Measurements from ENCODE around the gene STK24. TPM values are rescaled to one million over a fixed set of nuclear protein-coding genes. Genes with fewer than 3 reads are reported as not detected.

Gene STK24
- total and polyA plus RNA-seq, 2 of the 4 experiments (the other 2 are of a cell fraction): 29.2 to 43.4 TPM

DNA sequence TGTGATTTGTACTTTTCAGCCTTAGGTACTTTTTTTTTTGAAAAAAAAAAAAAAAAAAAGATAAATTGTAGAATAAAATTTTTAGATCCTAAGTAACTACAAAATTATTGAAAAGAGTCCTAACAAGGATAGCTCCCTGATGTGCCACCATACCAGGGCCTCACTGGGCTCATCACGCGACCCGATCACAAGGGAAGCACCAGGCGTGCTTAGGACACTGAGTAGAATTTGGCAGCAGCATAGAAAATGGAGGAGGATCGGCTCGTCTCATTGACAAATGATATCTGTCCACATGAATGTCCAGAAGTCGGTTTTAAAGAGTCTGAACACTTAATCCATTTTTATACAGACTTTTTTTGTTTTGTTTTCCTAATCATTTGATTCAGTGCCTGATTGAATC is 179.0 kb downstream of the STK24 start:
- Histone ChIP-seq H3K79me1 (ENCODE audit: low read depth in 1 of 2, low read length in 2 of 2) (peaks cover 8 to 48% of the 10 kb centered on the region in 2 experiments; a peak in 3 of 4 replicates), H3K9ac (ENCODE audit: low read depth, low read length) (no peak overlapping the region), H4K5ac (ENCODE audit: low read depth, low read length) (no peak overlapping the region; the same call in 1 of the 2 replicates), H3K18ac (ENCODE audit: low read depth, low read length) (no peak overlapping the region), H3K14ac (replicated peaks; ENCODE audit: low read depth, low read length) (no peak overlapping the region), H3K4ac (ENCODE audit: low read depth, low read length) (no peak overlapping the region), H3K4me2 (ENCODE audit: low read depth, low read length) (no peak overlapping the region), H2AK9ac (replicated peaks; ENCODE audit: low read depth, low read length, poor library complexity) (no peak overlapping the region), H3K9me3 (ENCODE audit: control insufficient read depth, insufficient read depth, low read length) (no peaks in the 10 kb centered on the region), H4K20me1 (ENCODE audit: insufficient read depth, low read length) (no peaks in the 10 kb centered on the region), H2AFZ (replicated peaks; ENCODE audit: low read length, poor library complexity) (no peak overlapping the region), H2BK20ac (ENCODE audit: low read depth, low read length) (no peak overlapping the region), H2AK5ac (ENCODE audit: low read depth, low read length) (no peak overlapping the region), H3K27me3 (ENCODE audit: control insufficient read depth, insufficient read depth, low read length) (no peaks in the 10 kb centered on the region), H3K9me1 (ENCODE audit: insufficient read depth, low read length) (peaks cover 14% of the 10 kb centered on the region), H3K4me1 (ENCODE audit: control insufficient read depth, insufficient read depth, low read length) (peaks cover 6% of the 10 kb centered on the region), H3K4me3 (ENCODE audit: insufficient read depth, low read depth, low read length) (no peak overlapping the region), H4K8ac (ENCODE audit: low read depth in 2 of 2, low read length in 2 of 2) (no peak overlapping the region), H4K91ac (ENCODE audit: insufficient read depth, low read depth, low read length) (no peak overlapping the region), H2BK120ac (ENCODE audit: low read depth, low read length) (no peak overlapping the region), H3K36me3 (ENCODE audit: control insufficient read depth, insufficient read depth, low read length) (peaks cover 52% of the 10 kb centered on the region), H3K27ac (ENCODE audit: insufficient read depth, low read length) (no peak overlapping the region), H3K56ac (ENCODE audit: extremely low read depth, insufficient read depth, low read length) (no peak overlapping the region), H3K23ac (ENCODE audit: low read depth, low read length) (no peak overlapping the region), H2BK15ac (ENCODE audit: low read depth, low read length) (no peak overlapping the region), H2BK5ac (ENCODE audit: low read depth, low read length, poor library complexity, severe bottlenecking) (no peak overlapping the region)
- TF ChIP-seq USF2 (IDR thresholded peaks at IDR 0.05; ENCODE audit: low read depth, low read length) (no peak), MXI1 (IDR thresholded peaks at IDR 0.05; ENCODE audit: borderline replicate concordance, low read depth, low read length) (no peak), MAZ (IDR thresholded peaks at IDR 0.05; ENCODE audit: borderline replicate concordance, low read depth, low read length) (no peak), RAD21 (IDR thresholded peaks at IDR 0.05; ENCODE audit: low read length) (no peak), MAFK (IDR thresholded peaks at IDR 0.05; ENCODE audit: low read depth, low read length) (no peak), NFE2L2 (IDR thresholded peaks at IDR 0.05; ENCODE audit: low read depth, low read length) (no peak), RCOR1 (IDR thresholded peaks at IDR 0.05; ENCODE audit: insufficient replicate concordance, low read length) (no peak), CHD1 (IDR thresholded peaks at IDR 0.05; ENCODE audit: low read depth, low read length) (no peak), CEBPB (IDR thresholded peaks at IDR 0.05; ENCODE audit: low read depth, low read length) (no peak)
- TF ChIP-seq, protein P1, sequence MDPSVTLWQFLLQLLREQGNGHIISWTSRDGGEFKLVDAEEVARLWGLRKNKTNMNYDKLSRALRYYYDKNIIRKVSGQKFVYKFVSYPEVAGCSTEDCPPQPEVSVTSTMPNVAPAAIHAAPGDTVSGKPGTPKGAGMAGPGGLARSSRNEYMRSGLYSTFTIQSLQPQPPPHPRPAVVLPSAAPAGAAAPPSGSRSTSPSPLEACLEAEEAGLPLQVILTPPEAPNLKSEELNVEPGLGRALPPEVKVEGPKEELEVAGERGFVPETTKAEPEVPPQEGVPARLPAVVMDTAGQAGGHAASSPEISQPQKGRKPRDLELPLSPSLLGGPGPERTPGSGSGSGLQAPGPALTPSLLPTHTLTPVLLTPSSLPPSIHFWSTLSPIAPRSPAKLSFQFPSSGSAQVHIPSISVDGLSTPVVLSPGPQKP (IDR thresholded peaks at IDR 0.05; ENCODE audit: borderline replicate concordance, low read depth, low read length): no peak
- BruUV-seq (replicated peaks): no TSS peak
- intact Hi-C loops (cut with micrococcal nuclease): loop anchor here (5.0 to 10.0 kb wide), 3 partner anchors 256 to 543 kb away; partner anchors contain the start of gene FARP1
- no CpG with 5 or more reads among the region's 7 CpGs for WGBS, 2 experiments (ENCODE audit: extremely low coverage in 2 of 2, insufficient read length in 1 of 2)
- in situ Hi-C loops (cut with MboI; ENCODE audit: low sequenced_read_pairs): loop anchor here (10.0 kb wide), 2 partner anchors 253 to 393 kb away; partner anchors contain the start of gene FARP1
- ChIA-PET POLR2A (ENCODE audit: unreplicated experiment) (no interaction called here), CTCF (interaction anchor here (0.6 kb wide), 1 partner anchor 349 kb away, joined by 4 read pairs; no protein-coding TSS in a partner anchor)
- dilution Hi-C loops (cut with HindIII; ENCODE audit: low sequenced_read_pairs, unreplicated experiment): no loop called here
- no peak for ATAC-seq (ENCODE audit: low read depth)
- DNase-seq: no peak
